ENCODE results near the gene CEMIP.
"Not testable (repeated sequence)": the region's sequence is repeated elsewhere in the genome, so short reads cannot be mapped to it uniquely, and the experiment has no call there.

CEMIP gene

GRCh38 chr15:80760960-80761359 is 18.2 kb upstream of the CEMIP start:
- no peak for DNase-seq (ENCODE audit: low read depth in 2 of 2, low spot score in 1 of 2)

DNA sequence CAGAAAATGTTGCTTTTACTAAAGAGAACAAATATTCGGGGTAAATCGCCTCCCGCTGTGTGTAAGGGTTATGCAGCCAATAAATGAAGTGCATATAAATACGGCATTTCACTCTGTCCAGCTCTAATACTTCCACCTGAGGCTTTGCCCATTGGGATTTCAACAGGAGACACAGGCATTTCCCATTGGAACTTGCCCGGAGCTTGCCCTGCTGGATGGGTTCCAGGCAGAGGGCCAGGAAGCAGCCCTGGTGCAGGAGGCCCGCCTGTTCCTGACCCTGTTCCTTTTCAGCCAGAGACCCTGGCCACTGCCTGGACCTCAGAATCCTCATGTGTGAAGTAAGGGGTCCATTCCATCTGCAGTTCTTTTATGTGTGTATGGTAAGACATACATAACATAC is 17.4 kb upstream of the CEMIP start:
- no peak for DNase-seq (ENCODE audit: low read depth in 2 of 2, low spot score in 1 of 2)

- DNase-seq (ENCODE audit: low read depth in 2 of 2, low spot score in 1 of 2): not testable (repeated sequence)
These were observed 15.9 kb upstream of the CEMIP start for GRCh38 chr15:80763235-80763634.

DNA sequence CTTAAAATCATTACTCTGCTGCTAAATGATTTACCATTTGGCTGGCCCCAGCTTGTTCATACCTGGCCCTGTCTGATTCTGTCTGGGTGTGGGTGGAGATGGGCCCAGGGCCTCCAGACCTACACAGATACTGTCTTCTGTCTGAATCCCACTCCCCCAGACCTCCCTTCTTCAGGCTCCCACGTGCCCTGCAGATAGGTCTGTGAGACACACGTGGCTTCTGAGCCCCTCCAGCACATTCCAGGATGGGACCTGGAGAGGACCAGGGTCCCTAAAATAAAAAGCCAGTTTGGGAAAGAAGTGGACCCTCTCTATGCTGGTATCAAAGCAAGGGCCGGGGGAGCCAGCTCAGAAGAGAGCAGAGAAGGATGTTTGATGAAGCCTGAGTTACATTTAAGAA is 14.6 kb upstream of the CEMIP start:
- DNase-seq (ENCODE audit: low read depth in 2 of 2, low spot score in 1 of 2): no peak

DNA sequence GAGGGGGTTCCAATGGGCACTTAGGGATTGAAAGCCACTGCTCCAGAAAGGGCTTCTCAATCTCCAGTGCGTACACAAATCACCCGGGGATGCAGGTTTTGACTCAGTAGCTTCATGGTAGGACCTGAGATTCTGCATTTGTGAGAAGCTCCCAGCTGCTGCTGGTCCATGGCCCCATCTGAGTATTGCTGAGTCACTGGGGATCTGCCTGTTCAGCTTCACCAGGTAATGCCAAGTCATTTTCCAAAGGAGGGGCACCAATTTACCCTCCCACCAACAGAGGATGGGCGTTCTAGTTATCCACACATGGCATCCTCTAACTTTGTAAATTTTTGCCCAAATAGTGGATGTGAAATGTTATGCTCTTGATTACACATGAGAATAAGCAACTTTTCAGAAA is 12.9 kb upstream of the CEMIP start:
- no peak for DNase-seq (ENCODE audit: low read depth in 2 of 2, low spot score in 1 of 2)

- no peak for DNase-seq (ENCODE audit: low read depth in 2 of 2, low spot score in 1 of 2)
These were observed 11.0 kb upstream of the CEMIP start for GRCh38 chr15:80768158-80768557.

- no peak for DNase-seq (ENCODE audit: low read depth in 2 of 2, low spot score in 1 of 2)
These were observed 9.9 kb upstream of the CEMIP start for GRCh38 chr15:80769153-80769828.

DNA sequence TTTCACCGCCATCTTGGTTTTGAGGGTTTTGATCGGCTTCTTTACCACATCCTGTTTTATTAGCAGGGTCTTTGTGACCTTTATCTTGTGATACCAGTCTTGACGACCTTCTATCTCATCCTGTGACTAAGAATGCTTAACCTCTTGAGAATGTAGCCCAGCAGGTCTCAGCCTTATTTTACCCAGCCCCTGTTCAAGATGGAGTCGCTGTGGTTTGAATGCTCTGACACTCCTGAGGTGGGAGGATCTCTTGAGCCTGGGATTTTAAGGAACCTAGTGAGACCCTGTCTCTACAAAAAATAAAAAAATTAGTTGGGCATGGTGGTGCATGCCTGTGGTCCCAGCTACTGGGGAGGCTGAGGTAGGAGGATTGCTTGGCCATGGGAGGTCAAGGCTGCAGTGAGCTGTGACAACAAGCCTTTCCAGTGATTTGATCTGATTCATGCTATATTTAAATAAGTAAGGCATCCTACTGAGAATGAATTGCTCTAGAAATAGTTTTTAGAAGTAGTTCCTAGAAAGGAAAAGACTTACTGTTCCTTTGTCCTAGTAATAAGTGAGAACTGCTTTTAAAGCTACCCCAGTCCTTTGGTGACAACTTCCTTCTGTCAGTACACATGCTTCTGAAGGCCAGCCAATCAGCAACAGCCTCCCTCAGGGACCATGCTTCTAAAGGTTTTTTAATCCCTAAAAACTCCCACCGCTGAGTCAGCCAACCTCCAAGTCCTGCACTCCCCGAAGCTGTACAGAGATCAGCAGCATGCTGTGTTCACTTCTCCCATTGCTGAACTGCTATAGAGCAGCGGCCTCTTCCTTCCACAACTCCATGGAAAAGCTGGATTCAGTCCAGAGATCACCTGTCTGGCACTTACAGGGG is 9.1 kb upstream of the CEMIP start:
- DNase-seq (ENCODE audit: low read depth in 2 of 2, low spot score in 1 of 2): no peak

GRCh38 chr15:80773122-80773551 is 6.0 kb upstream of the CEMIP start:
- DNase-seq (ENCODE audit: low read depth in 2 of 2, low spot score in 1 of 2): no peak

DNA sequence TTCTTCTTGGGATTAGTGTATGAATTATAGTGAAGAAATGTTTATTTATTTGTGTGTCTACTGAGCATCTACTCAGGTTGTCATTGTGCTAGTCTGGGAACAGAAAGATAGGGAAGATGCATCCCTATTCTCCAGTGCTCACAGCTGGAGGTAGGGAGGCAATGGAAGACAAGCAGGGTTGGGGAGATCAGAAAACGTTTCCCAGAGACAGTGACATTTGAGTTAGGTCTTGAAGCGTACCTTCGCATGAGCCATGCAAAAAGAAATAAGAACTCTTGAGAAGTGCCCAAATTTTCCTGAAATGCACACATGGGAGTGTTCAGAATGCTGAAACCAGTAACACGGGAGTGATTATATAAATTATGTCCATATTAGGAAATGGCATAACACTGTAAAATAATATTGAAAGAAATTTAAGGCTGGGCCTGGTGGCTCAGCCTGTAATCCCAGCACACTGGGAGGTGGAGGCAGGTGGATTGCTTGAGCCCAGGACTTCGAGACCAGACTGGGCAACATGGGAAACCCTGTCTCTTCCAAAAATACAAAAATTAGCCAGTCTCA is 5.3 kb upstream of the CEMIP start:
- no peak for DNase-seq (ENCODE audit: low read depth in 2 of 2, low spot score in 1 of 2)

DNA sequence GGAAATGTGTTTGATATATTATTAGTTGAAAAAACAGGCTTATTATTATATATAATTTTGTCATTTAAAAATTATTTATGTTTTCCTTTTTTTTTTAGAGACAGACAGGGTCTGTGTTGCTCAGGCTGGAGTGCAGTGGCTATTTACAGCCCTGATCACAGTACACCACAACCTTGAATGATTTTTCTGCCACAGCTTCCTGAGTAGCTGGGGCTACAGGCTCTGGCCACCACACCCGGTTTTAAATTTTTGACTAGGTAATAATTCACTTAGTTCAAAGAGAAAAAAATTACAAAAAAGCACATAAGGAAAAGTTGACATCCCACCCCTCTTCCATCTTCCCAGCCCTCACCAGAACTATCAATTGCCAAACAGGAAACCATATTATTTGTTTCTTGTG is 4.7 kb upstream of the CEMIP start:
- no peak for DNase-seq (ENCODE audit: low read depth in 2 of 2, low spot score in 1 of 2)

- no peak for DNase-seq (ENCODE audit: low read depth in 2 of 2, low spot score in 1 of 2)
These were observed 3.8 kb upstream of the CEMIP start for GRCh38 chr15:80775338-80775737.

DNA sequence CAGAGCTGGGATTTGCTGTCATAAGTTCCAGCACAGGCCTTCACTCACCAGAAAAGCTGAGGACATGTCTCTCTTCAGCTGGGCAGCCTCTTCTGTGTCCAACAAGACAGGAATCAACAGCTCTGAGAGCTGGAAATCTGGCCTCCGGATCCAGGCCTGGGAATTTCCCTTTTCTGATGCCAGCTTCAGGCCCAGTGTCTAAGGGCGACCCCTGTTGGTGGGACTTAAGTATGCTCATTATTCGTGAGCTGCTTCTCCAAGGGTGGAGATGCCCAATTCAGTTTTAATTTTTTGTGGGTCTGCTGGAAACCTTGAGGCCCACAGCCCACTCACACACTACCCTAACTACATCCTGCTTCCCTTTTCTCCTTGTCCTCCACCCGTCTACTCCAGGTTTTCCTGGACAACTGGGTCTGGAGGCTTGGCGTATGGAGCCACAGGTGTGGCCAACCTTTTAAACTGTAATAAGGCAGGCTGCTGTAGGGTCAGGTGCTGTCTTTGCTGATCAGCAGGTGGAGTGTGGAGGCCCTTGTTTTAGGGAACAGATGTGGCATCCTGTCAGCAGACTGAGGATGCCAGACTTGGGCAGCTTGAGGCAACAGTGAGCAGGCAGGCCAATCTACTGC is 2.6 kb upstream of the CEMIP start:
- peak; percentile 17 to 32 for DNase-seq (ENCODE audit: low read depth in 2 of 2, low spot score in 1 of 2)

DNA sequence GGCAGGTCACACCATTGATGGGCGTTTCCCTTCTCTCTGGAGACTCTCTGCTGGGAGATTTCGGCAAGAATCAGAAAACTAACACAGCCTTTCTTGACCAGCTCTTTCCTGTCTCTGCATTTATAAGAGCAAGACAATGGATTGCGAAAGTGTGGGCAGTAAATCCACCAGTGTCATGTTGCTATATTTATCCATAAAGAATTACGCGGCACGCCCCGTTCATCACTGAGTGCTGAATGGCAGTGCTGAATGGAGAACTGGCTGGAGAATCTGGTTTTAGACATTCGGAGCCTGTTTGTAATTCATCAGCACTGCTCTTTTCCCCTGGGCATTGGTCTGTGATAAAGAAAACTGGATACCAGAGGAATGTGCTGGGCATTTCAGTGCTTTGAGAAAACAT is 2.0 kb upstream of the CEMIP start:
- DNase-seq (ENCODE audit: low read depth in 2 of 2, low spot score in 1 of 2): no peak

DNA sequence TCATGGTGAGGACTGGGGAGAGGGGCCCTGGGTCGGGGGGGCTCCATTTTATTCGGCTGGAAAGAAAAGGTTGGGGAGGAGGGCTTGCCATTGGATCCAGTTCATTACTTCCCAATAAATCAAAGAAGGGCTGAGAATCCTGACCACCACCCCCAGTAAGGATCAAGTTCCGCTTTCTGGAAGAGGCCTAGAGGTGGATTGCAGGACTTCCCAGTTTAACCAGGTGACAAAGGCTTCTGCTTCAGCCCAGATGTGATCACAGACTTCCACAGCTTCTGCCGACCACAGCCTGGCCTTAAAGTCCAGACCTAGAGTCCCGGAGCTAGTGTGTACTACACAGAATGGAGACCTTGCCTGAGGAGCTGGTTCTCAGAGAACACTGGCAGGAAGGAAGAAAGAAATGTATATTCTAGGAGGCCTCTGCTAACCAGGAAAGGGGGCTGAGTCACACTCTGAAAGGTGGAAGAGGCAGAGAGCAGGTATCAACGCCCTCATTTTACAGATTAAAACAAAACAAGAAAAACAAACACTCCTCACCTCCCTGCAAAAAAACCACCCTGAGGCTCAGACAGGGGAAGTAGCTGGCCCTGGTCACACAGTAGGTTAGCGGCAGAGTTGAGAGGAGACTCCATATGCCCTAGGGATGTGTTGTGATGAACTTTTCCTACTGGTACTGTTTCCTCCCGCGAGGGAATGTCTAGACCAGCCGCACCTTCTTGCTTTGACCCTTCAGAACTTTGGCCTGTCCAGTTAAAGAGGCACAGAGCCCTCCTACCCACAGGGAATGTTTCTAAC is 1.1 kb upstream of the CEMIP start:
- no peak for DNase-seq (ENCODE audit: low read depth in 2 of 2, low spot score in 1 of 2)

DNA sequence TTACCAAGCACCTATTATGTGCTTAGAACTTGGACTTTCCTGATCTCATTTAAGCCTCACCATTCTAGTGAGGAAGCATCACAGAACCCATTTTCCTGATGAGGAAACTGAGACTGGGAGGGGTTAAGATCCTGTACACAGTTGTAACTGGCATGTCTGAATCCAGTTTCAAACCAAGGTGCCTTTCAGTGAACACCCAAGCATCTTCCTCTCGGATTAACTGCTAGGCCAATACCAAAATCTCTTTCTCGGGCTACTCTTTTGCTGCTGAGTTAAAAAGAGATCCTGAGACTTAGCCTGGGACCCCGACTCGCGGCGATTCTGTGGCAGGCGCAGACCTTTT is 578 bp upstream of the CEMIP start:
- no peak for DNase-seq (ENCODE audit: low read depth in 2 of 2, low spot score in 1 of 2)

- DNase-seq (ENCODE audit: low read depth in 2 of 2, low spot score in 1 of 2): no peak
These were observed 667 bp downstream of the CEMIP start for GRCh38 chr15:80779658-80780415.

GRCh38 chr15:80780416-80781221 is 1.4 kb downstream of the CEMIP start:
- DNase-seq (ENCODE audit: low read depth in 2 of 2, low spot score in 1 of 2): no peak

GRCh38 chr15:80783260-80783659 is 4.1 kb downstream of the CEMIP start:
- no peak for DNase-seq (ENCODE audit: low read depth in 2 of 2, low spot score in 1 of 2)

DNA sequence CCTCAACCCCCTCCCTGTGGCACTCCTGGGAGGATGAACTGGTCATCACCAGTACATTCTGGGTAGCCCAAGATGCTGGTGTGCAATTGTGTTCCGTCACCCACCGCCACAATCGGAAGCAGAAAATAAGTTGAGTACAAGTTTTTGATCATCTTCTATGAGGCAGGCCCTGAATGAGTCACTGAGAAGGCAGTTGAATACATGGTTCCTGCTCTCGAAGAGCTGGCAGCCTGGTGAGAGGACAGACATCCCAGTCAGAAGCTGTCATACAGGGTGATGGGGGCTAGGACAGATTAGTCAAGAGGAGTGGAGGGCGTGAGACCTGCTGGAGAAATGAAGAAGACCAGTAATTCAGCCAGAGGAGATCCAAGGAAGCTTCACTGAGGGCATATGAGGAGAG is 6.2 kb downstream of the CEMIP start:
- no peak for DNase-seq (ENCODE audit: low read depth in 2 of 2, low spot score in 1 of 2)

Measured in stimulated activated CD8-positive, alpha-beta memory T cell treated with anti-CD3 and anti-CD28 coated beads, Interleukin-4, amount 100 ng/mL, for 1 hour (primary cell).